Endometrial microvascular endothelial cells (primary cell): ENCODE measurements around the gene RNF41. TPM values are rescaled to one million over a fixed set of nuclear protein-coding genes. Genes with fewer than 3 reads are reported as not detected.

Experiments
- in situ Hi-C: cut with HindIII; loops from 2 replicates; pipeline ENCODE4 v1.10.0; 2017; ENCODE audit warnings: low sequenced_read_pairs, low pct_unique_long_range_greater_than_20kb; ENCODE audit errors: inconsistent ontology term
- total RNA-seq: library from RNA; depleted of rRNA; stranded (reverse); fragments of >200 nt; gene quantifications from one replicate; pipeline ENCODE4 v1.2.3, GENCODE V29; 2015; ENCODE audit errors: inconsistent ontology term

The RNF41 gene
- total RNA-seq, 1 donor from 2014 or later = 57.4 TPM

DNA sequence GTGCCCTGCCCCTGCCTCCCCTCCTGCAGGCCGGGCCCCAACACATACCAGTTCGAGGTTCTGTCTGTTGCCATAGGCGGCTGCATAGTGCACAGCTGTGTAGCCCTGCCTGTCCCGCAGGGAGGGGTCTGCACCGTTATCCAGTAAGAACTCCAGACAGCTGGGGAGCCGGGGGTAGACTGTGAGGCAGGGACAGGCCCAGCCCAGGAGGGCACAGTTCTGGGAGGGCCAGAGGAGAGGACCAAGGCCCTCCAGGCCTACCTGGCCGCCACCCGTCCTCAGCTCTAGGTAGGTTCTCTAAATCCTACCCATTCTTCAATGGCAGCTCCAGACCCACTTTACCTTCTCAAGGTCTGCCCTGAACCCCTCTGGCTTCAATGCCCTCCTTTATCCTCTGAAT is 27.0 kb upstream of the RNF41 start:
- in situ Hi-C loops = no loop called here

DNA sequence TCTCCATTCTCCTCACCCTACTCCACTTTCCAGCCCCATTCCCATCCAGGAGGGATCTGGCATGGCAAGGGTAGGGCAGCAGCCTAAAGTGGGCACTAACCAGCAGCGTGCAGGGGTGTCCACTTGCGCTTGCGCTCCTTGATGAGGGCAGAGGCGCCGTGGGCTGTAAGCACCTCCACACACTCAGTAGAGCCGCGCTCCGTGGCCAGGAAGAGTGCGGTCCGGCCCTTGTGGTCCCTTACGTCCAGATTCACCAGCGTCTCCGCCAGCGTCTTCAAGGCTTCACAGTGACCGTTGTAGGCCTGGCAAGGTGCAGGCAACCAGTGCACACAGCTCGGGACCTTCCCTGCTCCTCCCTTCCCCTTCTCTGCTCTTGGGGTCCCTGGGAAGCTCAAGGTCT is 26.2 kb upstream of the RNF41 start:
- in situ Hi-C loops = no loop called here

DNA sequence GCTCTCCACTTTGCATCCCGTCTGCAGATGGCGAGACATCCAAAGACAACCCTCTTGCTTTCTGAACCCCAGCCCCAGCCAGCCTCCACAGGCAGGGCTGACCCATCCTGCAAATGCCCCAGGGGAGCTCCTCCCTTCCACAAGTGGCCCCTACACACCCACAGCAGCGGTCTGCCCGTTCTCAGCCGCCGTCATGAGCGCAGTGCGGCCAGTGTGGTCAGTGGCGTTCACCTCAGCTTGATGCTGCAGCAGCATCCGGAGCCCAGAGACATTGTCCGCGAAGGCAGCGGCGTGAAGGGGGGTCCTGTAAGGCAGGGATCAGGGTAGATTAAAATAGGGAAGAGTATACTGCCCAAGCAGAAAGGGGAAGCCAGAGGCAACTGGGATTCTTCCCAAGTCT is 22.8 kb upstream of the RNF41 start:
- in situ Hi-C loops = no loop called here

DNA sequence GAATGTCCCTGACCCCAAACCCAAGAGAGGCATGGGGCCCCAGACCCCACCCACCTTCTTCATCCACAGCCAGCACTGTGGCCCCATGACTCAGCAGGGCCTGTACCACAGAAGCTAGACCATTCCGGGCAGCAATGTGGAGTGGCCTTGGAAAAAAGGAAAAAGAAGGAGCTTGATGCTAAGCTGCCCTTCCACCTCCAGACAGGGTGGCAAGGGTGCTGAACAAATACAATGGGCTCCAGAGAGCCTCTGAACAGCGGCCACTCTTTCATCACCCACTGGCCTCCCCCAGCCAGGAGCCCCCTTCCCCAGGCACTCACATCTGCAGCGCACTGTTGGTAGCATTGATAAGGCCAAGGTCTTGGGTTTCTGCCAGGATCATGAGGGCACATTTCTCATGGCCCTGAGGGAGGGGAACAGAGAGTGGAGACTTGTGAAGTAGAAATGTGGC is 22.0 kb upstream of the RNF41 start:
- in situ Hi-C loops = no loop called here

DNA sequence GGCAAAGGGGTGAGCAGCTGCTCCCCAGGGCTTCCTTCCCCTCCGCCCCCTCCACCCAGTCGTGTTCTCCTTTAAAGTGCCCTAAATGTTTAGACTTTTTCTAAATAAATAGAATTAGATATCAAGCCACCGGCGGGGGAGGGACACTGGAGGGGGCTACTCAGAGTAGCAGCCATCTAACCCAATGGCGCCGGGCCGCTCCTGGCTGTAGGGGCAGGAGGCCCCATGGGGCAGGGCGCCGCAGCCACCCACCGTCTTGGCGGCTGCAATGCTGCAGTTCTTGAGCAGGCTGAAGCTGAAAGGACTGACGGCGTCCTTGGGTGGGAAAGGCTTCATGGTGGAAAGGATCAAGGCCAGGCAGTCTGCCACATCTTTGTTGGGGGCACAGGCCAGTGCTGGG is 21.3 kb upstream of the RNF41 start:
- in situ Hi-C loops = no loop called here

DNA sequence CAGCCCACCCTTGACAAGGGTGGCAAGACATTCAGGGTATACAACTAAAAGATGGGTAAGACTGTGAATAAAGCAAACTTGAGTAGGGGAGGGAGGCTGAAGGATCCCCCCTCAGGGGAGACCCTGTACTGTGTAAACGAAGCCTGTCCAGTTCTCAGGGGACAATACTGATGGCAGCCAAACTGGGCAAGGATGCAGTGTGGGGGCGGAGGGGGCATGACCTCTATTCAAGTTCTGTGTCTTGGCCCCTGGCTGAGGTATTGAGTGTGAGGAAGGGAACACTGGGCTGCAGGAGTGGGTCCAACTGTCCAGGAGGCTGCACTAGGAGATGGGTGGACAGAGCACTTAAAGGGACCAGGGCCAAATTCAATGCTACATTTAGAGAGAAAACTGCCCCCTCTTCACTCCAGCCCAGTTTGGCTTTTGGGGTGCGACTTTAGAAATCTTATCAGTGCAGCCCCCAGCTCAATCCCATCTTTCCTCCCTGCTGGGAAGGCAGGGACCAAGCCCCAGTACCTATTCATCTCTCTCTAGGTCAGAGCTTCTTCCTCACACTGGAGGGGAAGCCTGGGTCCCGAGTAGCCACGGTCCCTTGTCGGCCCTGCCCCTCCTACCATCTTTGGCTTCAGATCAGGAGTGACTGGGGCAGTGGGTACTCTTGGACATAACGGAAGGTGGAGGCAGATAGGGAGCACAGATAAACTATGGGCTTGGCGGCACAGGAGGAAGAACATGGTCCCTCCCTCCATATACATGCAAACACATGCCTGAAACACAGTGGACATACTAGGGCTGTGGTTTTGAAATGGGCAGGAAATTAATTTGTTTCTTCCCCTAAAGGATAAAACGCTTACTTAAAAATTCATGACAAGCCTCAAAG is 19.9 kb upstream of the RNF41 start:
- in situ Hi-C loops = no loop called here

DNA sequence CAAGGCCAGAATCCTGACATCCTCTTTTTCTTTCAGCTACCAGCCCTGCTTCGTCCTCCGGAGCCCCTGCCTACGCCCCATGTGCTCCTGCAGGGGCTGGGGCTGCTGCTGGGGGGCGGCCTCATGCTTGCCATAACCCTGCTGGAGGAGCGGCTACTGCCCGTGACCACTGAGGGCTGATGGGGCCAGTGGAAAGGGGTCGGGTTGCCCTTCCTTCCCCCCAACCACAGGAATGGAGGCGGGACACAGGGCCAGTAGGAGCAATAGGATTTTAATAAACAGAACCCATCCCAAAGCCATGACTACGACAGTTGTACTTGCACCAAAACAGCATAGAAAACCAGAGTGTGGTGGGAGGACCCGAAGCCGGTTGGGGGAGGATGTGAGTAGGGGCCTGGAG is 15.8 kb upstream of the RNF41 start:
- in situ Hi-C loops = no loop called here

DNA sequence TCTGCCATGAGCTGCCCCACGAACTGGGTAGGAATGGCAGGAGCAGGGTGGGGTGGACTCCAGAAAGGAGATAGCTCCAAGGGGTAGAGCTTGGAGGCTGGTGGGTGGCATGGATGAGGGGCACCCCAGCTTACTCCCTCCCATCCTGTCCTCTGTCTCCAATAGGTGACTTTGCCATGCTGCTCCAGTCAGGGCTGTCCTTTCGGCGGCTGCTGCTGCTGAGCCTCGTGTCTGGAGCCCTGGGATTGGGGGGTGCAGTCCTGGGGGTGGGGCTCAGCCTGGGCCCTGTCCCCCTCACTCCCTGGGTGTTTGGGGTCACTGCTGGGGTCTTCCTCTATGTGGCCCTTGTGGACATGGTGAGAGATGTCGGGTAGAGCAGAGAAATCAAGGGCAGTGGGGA is 15.3 kb upstream of the RNF41 start:
- in situ Hi-C loops = no loop called here

DNA sequence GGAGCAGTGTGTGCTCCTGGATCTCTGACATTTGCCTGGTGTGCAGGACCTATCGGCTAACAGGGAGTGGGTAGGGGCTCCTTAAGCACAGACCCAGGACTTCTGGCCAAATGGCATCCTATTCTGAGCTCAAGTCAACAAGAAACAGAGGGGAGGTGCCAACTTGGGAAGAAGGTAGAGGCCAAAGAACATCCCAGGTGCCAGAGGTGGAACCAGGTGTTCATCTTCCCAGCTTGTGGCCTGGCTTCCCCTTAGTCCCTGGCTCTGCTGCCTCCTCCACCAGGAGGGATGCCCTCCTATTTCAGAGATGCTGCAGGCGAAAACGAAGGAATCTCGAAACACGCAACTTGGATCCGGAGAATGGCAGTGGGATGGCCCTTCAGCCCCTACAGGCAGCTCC is 14.4 kb upstream of the RNF41 start:
- in situ Hi-C loops = no loop called here

DNA sequence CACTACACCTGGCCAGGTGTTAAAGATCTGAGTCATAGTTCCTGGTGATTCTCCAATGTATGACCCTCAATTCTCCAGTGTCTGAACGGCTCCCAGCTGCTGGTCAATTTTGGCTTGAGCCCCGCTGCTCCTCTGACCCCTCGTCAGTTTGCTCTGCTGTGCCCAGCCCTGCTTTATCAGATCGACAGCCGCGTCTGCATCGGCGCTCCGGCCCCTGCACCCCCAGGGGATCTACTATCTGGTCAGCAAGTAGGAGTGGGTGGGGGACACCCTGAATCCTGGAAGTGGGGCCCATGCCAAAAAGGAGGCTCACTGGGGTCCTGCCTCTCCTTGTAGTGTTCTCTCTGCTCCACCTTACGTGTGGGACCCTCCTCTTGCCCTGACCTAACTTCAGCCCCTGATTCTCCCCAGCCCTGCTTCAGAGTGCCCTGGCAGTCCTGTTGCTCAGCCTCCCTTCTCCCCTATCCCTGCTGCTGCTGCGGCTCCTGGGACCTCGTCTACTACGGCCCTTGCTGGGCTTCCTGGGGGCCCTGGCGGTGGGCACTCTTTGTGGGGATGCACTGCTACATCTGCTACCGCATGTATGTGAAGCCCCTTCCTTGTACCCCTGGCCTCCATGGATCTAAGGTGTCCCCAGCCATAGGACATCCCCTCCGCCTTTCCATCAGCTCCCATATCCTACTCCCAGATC is 13.2 kb upstream of the RNF41 start:
- in situ Hi-C loops = no loop called here

DNA sequence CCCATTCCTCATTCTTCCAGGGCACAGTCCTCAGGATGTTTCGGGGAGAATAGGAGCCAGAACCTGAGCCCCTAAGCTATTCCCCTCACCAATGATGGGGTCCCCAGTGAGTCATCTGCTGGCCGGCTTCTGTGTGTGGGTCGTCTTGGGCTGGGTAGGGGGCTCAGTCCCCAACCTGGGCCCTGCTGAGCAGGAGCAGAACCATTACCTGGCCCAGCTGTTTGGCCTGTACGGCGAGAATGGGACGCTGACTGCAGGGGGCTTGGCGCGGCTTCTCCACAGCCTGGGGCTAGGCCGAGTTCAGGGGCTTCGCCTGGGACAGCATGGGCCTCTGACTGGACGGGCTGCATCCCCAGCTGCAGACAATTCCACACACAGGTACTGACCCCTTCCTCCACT is 9.5 kb upstream of the RNF41 start:
- in situ Hi-C loops = no loop called here

DNA sequence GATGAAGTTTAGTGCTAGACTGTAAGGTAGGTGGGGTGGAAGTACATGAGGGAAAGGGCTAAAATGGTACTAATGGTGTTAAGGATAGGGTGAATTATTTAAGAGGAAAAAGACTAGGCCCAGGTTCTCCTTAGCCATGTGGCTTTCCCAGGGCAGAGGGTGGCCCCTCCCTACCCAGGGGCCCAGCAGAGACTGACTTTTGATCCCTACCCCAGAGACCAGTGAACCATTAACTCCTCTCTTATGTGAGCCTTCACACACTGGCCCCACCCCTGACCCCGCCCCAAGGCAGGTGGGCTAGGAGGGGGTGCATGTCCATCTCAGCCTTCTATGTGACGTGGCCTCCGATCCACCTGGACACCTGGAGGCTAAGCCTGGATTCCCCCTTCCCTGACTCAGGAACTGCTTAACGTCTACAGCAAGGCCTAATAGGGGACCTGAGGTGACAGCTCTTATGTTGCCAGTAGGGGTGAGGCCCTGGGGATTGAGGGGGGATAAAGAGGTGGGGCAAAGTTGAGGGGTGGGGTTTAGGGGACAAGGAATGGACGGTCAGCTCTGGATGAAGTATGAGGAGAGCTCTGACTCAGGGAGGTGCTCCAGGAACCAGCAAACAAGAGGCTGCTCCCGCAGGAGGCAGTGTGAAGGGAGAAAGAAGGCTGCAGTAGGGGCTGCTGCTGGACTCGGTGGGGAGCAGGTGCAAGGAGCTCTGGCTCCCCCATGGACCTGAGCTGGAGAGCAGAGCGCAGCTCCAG is 8.9 kb upstream of the RNF41 start:
- in situ Hi-C loops = no loop called here

DNA sequence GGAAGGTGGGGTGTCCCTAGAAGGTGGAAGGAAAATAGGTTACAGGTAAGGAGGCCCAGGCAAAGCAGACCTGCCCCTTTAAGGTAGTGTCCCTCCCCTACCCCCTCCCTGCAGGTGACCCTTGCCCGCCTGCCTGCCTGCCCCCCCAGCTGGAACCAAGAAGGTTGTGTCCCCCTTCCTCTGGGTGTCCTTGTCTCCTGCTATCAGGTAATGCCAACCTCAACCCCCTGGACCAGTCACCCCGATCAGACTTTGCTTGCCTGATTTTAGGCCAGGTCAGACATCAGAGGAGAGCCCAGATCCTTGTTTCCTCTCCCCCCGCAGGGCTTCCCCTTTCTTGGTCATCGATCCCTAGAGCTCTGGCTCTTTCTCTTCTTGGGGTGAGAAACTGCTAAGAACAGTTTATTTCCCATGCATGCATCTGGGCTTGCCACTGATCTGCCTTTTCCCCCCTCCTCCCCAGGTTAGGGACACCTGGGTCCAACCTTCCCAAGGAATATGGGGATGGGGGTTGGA is 8.3 kb upstream of the RNF41 start, which contains the start of gene SLC39A5:
Gene SLC39A5 (plus strand): TSS at position 136 of the 516 bp plus-strand sequence. CDS start 1,224 bp downstream, outside the sequence.
- in situ Hi-C loops = no loop called here

DNA sequence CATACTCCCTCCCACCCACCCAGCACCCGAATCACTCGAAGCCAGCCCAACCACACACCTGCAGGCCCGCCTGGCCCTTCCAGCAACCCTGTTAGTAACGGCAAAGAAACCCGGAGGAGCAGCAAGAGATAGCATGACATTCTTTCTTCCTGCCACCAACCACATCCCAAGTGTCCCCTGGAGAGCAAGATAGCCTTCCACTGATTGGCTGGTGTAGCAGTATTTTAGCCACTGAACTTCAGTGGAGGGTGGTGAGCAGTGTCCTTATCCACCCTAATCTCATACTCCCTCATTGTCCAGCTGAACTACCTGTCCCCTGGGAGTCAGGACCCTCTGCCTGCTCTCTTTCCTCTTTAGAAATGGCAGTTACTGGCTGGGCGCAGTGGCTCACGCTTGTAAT is 7.4 kb upstream of the RNF41 start:
- in situ Hi-C loops = no loop called here

DNA sequence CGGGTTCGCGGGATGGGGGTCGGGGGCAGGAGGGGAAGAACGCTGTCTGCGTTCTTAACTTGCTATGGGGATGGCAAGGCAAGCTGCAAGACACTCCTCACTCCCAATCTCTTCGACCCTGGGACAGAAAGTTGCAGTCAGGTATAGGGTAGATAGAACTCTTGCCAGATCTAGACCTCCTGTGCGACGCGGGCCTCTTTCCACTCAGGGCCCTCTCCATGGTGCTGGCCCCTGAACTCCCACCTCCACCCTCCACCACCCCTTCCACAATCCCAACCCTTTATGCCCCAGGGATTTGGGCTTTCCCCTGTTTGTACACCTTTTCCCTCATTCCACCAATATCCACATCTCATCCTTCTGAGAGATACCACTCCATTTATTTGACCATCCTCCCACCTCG is 3.2 kb upstream of the RNF41 start:
- in situ Hi-C loops = no loop called here

DNA sequence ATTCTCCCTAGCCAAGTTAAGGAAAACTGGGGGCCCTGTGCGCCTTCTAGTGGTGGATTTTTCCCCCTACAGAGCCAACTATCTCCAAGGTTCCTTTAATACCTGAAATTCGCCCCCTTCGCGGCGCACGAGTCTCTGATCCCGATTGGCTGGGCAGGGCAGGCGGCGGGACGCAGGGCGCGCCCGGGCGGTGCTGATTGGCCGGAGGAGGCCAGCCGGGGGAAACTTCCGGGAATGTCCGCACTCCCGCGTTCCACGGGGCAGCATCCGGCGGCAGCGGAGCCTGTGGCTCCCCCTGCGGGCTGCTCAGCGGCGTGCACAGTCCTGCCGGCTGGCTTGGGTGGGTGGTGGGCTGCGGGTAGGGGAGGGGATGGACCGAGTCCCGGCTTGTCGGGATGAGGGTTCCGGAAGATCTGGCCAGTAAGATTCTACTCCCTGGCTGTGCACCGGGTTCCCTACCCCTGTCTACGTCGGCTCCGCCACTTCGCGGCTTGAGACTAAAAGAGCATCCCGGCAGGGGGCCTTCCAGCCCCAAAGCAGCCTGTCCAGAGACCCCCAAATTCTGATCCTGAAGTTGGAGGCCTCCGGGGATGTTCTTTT is 2.5 kb upstream of the RNF41 start, which contains the start of gene NABP2:
Gene NABP2 (plus strand): TSS at position 241 of the 600 bp plus-strand sequence. CDS start 515 bp downstream, outside the sequence.
- in situ Hi-C loops = no loop called here

DNA sequence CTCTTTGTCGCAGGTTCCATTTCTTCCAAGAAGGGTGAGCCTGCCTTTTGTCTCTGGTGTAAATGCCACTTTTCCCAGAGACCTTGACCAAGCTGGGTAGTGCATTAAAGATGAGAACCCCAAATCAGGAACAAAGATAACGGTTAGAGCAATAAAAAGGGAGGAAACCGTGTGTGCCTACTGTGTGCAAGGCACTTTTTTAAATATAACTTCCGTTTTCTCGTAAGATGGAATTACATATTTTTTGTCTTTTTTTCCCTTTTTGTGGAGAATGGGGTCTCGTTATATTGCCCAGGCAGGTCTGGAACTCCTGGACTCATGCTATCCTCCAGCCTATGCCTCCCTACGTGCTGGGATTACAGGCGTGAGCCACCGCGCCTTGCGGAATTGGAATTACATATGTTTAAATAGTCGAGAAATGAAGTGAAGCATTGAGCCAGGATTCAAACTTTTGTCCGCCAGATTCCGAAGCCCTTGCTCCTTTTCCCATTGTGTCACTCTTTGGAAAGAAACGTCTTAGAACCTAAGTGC is 1.9 kb upstream of the RNF41 start:
- in situ Hi-C loops = no loop called here

DNA sequence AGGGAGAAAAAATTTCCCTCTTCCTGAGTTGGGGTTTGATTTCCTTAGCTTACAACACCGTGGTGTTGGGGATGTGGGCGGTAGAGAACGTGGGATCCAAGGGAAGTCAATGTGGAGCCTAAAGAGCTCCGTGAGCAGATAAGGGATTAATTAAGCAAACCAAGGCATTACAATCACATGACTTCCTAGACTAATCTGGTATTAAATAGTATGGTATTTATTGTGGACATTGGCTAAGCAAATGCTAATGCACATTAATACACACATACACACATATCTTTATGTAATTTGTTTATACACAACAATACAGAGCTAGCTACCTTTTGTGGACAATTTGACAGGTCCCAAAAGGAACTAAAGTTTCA is 791 bp upstream of the RNF41 start:
- in situ Hi-C loops = no loop called here
